Measurements from ENCODE around the gene ARL4D.
A peak's percentile ranks its signal among the peaks of the same experiment; 100 is the strongest.

The ARL4D gene

GRCh38 chr17:43366891-43367736, 31.7 kb upstream of the ARL4D start:
- H3K9me3 ChIP-seq: no peaks in the 10 kb centered on the region
- peak overlapping the region; percentile 56 to 75 for H3K4me3 ChIP-seq
- peaks cover 0 to 26% (median 13%) of the 10 kb centered on the region in 4 donors for H3K4me1 ChIP-seq
- H3K36me3 ChIP-seq: no peaks in the 10 kb centered on the region
- intact Hi-C loops (cut with DNase I; ENCODE audit: low total_unique reads): no loop called here
- no peak for TF ChIP-seq CTCF (IDR thresholded peaks at IDR 0.05)
- peak overlapping the region; percentile 99 to 100 for H3K27ac ChIP-seq
- DNase-seq: no peak
- no peaks in the 10 kb centered on the region for H3K27me3 ChIP-seq

- H3K36me3 ChIP-seq: no peaks in the 10 kb centered on the region
- H3K27me3 ChIP-seq: no peaks in the 10 kb centered on the region
- intact Hi-C loops (cut with DNase I; ENCODE audit: low total_unique reads): loop anchor here (2.0 kb wide), 1 partner anchor 21 kb away; no protein-coding TSS in a partner anchor
- no peak for TF ChIP-seq CTCF (IDR thresholded peaks at IDR 0.05)
- H3K4me3 ChIP-seq: peak overlapping the region; percentile 56 to 75
- H3K4me1 ChIP-seq: peaks cover 0 to 21% (median 13%) of the 10 kb centered on the region in 4 donors
- H3K27ac ChIP-seq: peak overlapping the region; percentile 99 to 100
- no peaks in the 10 kb centered on the region for H3K9me3 ChIP-seq
- DNase-seq: no peak
Measured at GRCh38 chr17:43367737-43368242, 31.0 kb upstream of the ARL4D start.

- intact Hi-C loops (cut with DNase I; ENCODE audit: low total_unique reads): loop anchor here (2.0 kb wide), 1 partner anchor 20 kb away; no protein-coding TSS in a partner anchor
- H3K9me3 ChIP-seq: no peaks in the 10 kb centered on the region
- no peak for TF ChIP-seq CTCF (IDR thresholded peaks at IDR 0.05)
- H3K36me3 ChIP-seq: no peaks in the 10 kb centered on the region
- peaks cover 0 to 21% (median 13%) of the 10 kb centered on the region in 4 donors for H3K4me1 ChIP-seq
- no peaks in the 10 kb centered on the region for H3K27me3 ChIP-seq
- peak; percentile 86 to 91 for DNase-seq
- H3K4me3 ChIP-seq: peak overlapping the region; percentile 56 to 75
- peak overlapping the region; percentile 99 to 100 for H3K27ac ChIP-seq
Measured at GRCh38 chr17:43368740-43369506, 29.9 kb upstream of the ARL4D start.

- H3K36me3 ChIP-seq: no peaks in the 10 kb centered on the region
- peaks cover 0 to 21% (median 13%) of the 10 kb centered on the region in 4 donors for H3K4me1 ChIP-seq
- no peak for TF ChIP-seq CTCF (IDR thresholded peaks at IDR 0.05)
- intact Hi-C loops (cut with DNase I; ENCODE audit: low total_unique reads): loop anchor here (2.0 kb wide), 1 partner anchor 19 kb away; no protein-coding TSS in a partner anchor
- H3K9me3 ChIP-seq: no peaks in the 10 kb centered on the region
- H3K27ac ChIP-seq: peak overlapping the region; percentile 99 to 100
- H3K4me3 ChIP-seq: peak overlapping the region in 1 of 2 donors; percentile 56
- no peaks in the 10 kb centered on the region for H3K27me3 ChIP-seq
- DNase-seq: no peak
Measured at GRCh38 chr17:43369986-43370385, 28.8 kb upstream of the ARL4D start.

- Histone ChIP-seq H3K9me3 (no peaks in the 10 kb centered on the region), H3K27me3 (no peaks in the 10 kb centered on the region), H3K4me3 (no peak overlapping the region), H3K36me3 (no peaks in the 10 kb centered on the region), H3K4me1 (peaks cover 0 to 21% (median 13%) of the 10 kb centered on the region in 4 donors), H3K27ac (no peak overlapping the region)
- no peak for TF ChIP-seq CTCF (IDR thresholded peaks at IDR 0.05)
- DNase-seq: peak in 1 of 2 donors; percentile 11
- intact Hi-C loops (cut with DNase I; ENCODE audit: low total_unique reads): no loop called here
Measured at GRCh38 chr17:43371227-43371821, 27.5 kb upstream of the ARL4D start.

Measured in tibial artery (tissue), 4 donors.